DMS153 (cell line): Measurements from ENCODE around the gene SLC22A14.
"Not testable (repeated sequence)": the region's sequence is repeated elsewhere in the genome, so short reads cannot be mapped to it uniquely, and the experiment has no call there.

Experiments used
- DNase-seq: peaks from one replicate; lab custom pipeline; 2025; lab: John Stamatoyannopoulos, UW

The SLC22A14 gene, protein sequence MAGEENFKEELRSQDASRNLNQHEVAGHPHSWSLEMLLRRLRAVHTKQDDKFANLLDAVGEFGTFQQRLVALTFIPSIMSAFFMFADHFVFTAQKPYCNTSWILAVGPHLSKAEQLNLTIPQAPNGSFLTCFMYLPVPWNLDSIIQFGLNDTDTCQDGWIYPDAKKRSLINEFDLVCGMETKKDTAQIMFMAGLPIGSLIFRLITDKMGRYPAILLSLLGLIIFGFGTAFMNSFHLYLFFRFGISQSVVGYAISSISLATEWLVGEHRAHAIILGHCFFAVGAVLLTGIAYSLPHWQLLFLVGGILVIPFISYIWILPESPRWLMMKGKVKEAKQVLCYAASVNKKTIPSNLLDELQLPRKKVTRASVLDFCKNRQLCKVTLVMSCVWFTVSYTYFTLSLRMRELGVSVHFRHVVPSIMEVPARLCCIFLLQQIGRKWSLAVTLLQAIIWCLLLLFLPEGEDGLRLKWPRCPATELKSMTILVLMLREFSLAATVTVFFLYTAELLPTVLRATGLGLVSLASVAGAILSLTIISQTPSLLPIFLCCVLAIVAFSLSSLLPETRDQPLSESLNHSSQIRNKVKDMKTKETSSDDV

DNA sequence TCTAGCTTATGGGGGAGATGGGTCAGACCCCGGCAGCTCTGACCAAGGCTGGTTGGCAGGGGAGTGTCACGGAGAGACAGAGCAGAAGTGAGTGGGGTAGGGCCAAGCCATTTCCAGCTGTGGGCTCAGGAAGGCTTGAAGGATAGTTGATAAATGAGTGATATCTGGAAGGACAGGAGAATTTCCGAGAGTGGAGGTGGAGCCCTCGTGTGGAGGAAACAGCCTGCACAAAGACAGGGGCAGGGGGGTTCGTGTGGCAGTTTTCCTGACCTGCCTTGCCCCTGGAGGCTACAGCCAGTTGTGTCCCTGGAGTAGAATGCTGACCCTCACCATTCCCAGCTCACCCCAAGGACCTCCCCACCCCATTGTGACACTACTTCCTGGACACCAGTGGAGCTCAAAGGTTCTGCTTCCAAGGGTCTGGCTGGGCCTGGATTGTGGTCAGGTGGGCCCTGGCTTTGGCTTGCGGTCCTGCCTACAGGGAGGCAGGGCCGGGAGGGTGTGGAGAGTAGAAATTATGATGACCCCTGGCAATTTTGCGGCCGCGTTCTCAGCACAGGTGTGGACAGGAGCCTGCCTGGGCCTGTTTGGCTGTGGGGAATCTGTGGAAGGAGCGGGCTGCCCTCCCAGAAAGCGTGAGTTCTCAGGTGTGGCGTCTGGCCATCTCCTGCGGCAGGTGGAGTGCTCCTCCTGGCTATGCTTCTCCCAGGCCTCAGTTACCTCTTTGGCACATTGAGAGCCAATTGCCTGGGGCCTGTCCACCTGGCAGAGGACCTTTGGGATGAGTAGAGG is at the start of gene SLC22A14:
Gene SLC22A14, plus strand, starts transcription at position 400 of the 792 bp plus-strand sequence. CDS start 23,733 bp downstream, outside the sequence.
- no peak for DNase-seq

DNA sequence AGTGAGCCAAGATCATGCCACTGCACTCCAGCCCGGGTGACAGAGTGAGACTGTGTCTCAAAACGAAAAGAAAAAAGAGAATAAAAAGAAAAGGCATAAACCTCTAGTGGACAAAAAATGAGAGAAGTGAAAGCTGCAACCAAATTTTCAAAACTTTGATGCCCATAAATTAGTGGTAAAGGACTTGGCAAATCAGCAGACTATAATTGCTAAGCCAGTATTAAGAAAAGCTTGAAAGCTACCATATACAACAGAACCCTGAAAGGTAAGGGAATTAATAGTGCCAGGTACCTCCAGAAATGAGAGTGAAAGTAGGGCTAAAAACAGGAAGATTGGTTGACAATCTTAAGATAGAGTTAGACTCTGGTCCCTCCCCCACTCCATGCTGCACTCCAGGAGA is 49.4 kb upstream of the SLC22A14 start:
- no peak for DNase-seq

DNA sequence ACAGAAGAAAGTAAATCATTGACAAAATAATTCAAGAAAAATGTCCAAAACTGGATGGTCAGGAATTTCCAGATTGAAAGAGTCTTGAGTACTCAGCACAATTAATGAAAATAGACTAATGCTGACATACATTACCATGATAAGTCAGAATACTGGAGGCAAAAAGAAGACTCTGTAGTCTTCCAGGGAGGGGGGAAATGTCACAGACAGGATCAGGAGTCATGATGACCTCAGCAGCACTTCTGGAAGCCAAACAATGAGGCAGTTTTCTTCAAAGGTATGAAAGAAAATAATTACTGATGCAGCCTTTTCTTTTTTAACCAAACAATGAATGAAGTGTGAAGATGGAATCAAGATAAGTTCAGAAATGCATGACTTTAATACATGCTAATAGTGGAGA is 46.6 kb upstream of the SLC22A14 start:
- DNase-seq, result no peak

DNA sequence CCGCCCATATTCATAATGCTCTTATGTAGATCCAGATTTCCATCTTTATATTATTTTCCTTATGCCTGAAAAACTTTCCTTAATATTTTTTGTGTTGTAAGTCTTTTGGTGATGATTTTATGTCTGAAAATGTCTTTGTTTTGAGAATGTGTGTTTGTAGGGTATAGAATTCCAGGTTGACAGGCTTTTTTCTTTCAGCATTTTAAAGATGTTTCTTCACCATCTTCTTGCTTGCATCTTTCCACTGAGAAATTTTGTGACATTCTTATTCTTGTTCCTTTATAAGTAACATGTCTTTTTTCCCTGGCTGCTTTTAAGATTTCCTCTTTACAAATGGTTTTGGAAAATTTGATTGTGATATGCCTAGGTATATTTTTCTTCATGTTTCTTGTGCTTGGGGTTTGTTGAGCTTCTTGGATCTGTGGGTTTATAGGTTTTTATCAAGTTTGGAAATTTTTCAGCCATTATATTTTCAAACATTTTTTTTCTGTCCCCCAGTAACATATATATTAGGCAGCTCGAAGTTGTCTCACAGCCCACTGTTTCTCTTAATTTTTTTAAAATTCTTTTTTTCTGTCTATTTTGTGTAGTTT is 43.6 kb upstream of the SLC22A14 start:
- no peak for DNase-seq

DNA sequence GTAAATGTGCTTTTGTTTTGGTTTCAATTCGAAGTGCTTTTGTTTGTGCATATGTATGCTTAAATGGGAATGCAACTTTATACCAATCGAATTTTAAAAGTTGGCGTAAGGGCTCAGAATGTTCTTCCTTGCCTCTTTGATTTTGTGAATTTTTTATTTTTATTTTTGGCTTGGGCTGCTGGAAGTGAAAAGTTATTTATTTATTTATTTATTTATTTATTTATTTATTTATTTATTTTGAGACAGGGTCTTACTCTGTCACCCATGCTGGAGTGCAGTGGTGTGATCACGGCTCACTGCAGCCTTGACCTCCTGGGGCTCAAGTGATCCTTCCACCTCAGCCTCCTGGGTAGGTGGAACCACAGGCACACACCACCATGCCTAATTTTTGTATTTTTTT is 39.3 kb upstream of the SLC22A14 start:
- not testable (repeated sequence) for DNase-seq

DNA sequence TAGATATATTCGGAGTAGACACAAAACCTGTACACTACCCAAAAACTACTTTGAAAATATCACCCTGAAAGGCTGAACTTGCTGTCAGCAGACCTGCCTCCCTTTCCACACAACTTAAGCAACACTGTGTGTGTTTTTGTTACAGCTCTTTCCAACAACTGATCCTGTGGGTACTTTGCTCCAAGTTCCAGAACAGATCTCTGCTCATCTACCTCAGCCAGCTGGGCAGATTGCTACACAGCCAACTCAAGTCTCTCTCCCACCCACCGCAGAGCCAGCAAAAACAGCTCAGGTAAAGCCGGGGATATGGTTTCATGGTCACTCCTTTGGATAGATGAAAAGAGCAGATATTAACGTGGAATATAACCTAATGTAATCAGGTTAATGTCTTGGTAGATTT is 36.2 kb upstream of the SLC22A14 start:
- no peak for DNase-seq

DNA sequence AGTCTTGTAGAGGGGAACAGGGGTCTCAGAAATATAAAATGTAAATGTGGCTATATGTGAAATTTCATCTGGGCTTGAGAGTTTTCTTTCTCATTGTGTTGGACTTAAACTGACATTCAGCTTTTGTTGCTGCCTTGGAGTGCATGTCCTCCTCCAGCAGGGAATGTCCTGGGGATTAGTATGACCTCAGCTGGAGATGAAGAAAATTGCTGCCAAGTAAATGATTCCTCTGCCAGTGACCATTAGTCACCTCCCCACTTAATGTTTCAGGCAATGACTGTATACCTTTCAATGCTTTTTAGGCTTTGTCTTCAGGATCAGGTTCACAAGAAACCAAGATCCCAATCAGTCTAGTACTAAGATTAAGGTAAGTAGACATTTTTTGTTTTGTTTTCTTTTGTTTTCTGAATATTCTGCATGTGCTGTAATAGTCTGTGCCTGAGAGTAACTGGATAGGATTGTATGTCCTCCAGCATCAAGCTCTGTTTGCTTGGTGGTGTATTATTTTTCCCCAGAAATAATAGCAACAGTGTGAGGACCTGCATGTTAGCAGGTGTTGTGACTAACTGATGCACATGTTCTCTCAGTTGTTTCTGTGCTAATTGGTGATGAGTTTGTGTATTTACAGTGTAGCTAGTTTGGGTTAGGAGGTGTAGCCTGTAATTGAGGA is 34.6 kb upstream of the SLC22A14 start:
- no peak for DNase-seq

DNA sequence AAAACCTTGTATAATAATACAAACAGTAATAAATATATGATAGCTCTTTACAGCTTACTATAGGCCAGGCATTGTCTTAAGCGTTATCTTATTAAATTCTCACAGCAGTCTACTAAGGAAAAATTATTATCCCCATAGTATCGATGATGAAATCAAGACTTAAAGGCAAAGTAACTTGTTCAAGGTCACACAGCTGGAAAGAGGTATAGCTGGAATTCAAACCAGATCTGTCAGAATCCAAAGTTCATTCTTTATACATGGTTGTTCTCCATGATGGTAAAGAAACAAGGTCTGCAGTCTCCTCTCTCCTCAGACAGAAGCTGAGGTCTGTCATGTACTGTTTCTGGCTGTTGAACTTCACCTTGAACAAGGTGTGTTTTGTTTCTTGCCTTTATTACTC is 31.9 kb upstream of the SLC22A14 start:
- DNase-seq, result no peak

DNA sequence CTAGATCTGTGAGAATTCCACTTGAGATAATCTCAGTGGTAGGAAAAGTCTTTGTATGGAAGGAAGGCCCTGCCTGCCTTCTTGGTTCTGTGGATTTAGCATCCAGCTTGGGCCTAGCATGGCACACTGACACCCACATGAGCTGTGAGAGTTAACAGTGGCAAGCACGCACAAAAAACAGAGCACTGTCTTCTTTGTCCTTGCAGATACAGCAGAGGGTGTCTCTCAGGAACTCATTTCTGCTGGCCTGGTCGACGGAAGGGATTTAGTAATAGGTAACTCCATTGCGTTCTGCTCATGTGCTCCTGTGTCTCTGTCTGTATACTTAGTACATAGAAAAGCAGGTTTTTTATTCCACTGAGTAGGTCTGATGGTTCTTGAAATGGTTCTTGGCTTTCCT is 30.9 kb upstream of the SLC22A14 start:
- no peak for DNase-seq

DNA sequence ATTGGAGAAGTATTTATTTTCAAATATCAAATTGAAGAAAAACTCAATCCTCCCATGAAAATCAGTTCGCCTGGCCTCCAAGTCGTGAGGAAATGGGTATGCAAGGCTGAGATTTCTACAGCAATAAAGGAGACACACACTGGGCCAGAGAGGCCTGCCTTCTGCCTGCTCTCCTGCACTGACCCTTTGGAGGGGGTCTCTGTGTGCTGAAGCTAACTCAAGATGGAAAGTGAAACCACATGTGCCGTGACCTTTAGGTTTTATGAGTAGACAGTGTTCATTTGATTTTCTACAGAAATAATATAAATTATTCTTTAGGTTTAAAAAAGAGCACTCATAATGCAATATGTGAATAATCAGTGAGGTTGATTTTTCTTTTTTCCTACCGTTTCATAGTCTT is 28.4 kb upstream of the SLC22A14 start:
- no peak for DNase-seq

DNA sequence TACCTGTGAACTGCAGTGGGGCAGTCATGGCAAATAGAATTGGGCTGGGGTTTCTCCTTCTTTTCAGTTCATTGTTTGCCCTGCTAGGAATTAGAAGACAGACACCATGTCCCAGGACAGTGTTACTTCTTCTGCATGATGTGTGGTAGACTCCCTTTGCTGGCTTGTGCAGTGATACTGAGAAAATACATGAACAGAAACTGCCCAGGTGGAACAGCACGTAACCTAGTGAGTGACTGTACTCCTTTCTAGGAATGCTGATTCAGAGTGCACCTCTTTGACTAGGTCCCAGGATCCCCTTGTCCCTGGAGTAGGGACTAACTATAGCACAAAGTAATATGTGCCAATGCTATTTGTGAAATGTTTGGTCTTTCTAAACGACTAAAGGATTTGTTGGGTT is 27.2 kb upstream of the SLC22A14 start:
- DNase-seq, result no peak

DNA sequence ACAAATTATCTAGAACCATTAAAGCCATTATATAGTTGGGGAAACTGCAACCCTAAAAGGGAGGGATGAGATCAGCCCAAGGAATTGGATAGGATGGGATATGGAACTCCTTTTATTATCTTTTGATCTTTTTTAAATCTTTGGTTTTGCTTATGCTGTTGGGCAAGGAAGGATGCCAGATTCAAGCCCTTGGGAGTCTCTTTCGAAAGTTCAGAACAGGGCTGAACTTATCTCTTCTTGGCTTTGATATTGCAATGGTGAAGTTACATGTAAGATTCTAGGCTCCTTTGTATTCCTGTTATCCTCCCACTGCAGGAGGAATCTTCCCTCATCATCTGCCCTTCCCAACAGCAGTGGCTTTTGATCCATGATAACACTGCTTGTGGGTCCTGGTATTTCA is 26.5 kb upstream of the SLC22A14 start:
- no peak for DNase-seq

DNA sequence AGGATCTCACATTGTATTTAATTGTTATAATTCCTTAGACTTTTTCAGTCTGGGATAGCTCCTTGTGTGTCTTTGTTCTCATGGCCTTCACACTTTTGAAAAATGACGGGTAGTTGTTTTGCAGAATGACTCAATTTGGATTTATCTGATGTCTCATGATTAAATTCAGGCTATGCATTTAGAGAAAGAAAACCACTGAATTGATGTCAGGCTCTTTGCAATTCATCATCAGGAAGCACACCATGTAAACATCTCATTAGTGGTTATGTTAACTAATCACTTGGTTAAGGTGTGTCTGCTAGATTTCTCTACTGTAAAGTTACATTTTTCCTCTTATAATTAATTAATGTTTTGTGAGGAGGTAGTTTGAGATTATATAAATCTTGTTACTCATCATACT is 24.5 kb upstream of the SLC22A14 start:
- DNase-seq, result no peak

DNA sequence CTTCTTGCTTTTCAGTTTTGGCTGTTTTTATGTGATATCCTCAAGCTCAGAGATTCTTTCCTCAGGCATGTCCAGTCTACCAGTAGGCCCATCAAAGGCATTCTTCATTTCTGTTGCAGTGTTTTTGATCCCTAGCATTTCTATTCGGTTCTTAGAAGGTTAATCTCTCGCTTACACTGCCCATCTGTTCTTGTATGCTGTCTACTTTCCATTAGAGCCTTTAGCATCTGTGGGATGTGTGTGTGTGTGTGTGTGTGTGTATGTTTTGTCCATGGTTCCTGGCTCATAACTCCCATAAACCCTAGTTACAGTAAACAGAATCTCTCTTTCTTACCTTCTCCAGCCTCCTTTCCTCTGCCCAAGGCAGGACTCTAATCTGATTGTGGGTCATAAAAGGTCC is 21.6 kb upstream of the SLC22A14 start:
- DNase-seq, result no peak

DNA sequence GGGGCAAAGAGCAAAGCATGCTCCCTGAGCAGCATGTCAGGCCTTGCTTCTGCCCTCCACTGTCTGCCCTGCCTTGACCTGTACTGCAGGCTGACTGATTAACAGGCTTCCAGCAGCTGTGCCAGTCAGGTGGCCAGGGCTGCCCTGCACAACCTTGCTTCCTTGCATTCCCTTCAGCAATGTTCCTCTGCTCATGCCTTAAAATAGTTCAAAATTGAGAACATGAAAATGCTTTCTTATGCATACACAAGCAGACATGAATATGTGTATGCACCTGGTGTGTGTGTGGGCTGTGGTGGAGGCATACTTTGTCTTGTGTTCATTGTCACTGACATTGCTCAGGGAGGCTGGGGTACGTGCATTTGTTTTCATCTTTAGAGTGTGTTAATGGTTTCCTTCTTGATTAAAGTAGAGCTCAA is 17.7 kb upstream of the SLC22A14 start:
- DNase-seq, result no peak

DNA sequence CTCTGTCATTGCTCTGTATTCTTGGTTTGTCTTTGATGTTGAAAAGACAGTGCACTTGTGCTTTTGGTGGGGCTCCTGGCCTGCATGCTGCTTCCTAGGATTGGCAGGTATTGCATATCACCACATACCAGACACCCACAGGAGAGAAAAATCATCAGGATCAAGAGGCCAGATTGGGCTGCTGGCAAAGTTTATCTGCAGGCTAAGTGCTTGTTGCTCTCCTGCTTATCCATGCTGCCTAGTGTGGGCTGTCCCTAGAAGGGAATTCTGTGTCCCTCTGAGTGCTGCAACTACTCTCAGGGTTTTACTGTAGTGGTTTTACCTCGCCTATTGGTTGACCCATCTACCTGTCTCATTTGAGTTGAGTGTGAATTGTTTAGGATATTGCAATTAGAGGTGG is 17.3 kb upstream of the SLC22A14 start:
- no peak for DNase-seq

DNA sequence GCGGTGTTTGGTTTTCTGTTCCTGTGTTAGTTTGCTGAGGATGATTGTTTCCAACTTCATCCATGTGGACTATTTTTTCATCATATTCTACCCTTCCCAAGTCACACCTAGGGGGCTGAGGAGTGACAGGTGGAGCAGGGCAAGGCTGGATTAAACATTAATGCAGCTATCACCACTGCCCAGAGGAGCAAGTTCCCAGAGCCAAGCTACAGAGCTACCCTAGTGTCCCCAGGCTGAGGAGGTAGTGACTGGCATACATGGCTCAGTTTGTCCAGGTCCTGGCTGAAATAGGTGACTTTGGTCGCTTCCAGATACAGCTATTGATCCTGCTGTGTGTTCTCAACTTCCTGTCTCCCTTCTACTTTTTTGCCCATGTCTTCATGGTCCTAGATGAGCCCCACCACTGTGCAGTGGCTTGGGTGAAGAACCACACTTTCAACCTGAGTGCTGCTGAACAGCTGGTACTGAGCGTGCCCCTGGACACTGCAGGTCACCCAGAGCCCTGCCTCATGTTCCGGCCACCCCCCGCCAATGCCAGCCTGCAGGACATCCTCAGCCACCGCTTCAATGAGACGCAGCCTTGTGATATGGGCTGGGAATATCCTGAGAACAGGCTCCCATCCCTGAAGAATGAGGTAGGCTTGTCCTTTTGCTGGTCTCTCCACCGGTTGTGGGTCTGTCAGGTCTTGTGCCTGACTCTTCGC is 16.3 kb upstream of the SLC22A14 start, which contains the start of gene SLC22A13:
Gene SLC22A13, plus strand, starts transcription at position 209 of the 704 bp plus-strand sequence. Its CDS starts 49 bp downstream, at position 258.
- no peak for DNase-seq

DNA sequence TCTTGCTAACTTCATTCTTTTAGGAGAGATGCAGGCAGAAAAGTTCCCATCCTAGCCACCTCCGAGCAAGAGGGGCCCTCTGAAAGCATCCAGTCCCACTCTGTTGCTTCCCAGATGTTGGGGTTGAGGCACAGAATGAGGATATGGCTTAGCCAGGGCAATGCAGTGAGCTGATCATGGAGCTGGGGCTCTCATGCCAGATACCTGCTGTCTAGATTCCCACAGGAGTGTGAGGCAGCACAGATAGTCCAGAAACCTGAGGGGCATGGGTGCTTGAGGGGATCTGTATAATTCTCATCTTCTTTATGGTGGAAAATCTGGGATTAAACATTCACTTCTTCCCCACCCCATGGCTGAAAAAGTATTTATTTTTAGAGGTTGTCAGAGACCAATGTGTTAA is 15.3 kb upstream of the SLC22A14 start:
- DNase-seq, result no peak

DNA sequence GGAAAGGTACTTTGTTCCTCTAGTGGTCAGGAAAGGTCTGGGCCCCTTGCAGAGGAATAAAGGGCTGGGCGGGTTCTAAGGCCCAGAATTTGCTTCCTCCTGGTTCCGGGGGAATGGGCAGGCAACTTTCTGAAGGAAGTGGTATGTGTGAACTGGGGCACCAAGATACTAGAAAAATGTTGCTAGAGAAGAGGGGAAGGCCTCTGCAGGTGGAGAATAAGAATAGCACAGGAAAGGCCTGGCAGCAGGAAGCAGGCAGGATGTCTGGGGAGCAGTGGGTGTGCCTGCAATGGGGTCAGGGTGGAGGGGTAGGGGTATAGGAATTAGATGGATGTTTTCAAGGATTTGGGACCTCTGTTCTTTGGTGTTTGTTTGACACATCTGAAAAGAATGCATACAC is 14.4 kb upstream of the SLC22A14 start:
- no peak for DNase-seq

DNA sequence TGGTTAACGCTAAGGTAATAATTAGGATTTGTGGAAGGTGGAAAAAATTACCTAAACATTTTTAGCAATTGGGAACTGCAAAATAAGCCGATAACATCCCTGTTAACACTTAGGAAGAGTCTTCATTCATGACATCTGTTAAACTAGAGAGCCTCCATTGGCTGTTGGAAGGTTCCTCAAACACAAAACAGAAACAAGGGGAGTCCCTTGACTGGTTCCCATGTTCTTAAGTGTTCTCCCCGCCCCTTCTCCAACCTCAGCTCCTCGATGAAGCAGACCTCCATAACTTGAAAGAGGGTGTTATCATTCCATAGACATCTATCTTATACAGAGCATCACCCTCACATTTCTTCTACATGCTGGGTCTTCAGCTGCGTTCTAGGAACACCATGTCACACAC is 14.0 kb upstream of the SLC22A14 start:
- no peak for DNase-seq

DNA sequence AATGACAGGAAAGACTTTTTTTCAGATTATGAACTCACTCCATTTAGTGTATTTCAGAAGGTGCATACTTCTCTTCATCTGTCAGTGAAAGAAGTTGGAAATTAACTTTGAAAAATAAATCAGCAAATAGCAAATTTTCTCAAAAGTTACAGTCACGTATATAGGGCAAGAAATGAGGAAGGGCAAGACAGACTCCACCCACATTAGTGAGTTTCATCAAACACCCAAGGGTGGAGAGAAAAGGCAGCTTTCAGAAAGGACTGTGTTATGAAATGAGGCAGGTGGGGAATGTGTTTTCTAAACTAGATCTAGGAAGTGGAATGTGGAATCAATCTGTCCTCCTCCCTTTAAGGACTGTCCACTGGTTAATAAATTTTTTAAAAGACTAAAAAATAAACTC is 13.6 kb upstream of the SLC22A14 start:
- no peak for DNase-seq
